ENCODE measurements around the gene GZMH. TPM values are rescaled to one million over a fixed set of nuclear protein-coding genes. Genes with fewer than 3 reads are reported as not detected.

The GZMH gene
- total RNA-seq, 4 donors from 2014 or later = 0.53 to 5.1 (median 1.9) TPM; not detected in 1

DNA sequence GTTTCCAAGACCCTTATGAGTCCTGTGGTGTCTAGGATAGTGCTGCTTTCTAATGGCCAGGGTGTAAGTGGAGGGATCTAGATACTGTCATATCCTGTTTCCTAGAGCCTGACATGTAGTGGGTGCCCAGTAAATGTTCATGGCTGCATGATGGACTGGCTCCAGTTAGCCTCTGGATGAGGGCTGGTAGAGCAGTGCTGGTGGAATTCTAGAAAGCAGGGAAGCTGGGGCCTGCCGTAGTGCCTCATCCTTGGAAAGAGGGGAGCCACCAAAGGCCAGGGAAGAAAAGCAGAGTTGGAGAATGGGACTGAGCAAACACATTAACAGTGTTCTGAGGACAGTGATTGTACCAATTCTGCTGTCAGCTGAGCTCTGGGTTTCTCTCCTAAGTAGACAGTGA is 23.9 kb upstream of the GZMH start:
- H3K27me3 ChIP-seq = peaks cover 0 to 12% (median 0%) of the 10 kb centered on the region in 4 donors
- TF ChIP-seq, protein P1, sequence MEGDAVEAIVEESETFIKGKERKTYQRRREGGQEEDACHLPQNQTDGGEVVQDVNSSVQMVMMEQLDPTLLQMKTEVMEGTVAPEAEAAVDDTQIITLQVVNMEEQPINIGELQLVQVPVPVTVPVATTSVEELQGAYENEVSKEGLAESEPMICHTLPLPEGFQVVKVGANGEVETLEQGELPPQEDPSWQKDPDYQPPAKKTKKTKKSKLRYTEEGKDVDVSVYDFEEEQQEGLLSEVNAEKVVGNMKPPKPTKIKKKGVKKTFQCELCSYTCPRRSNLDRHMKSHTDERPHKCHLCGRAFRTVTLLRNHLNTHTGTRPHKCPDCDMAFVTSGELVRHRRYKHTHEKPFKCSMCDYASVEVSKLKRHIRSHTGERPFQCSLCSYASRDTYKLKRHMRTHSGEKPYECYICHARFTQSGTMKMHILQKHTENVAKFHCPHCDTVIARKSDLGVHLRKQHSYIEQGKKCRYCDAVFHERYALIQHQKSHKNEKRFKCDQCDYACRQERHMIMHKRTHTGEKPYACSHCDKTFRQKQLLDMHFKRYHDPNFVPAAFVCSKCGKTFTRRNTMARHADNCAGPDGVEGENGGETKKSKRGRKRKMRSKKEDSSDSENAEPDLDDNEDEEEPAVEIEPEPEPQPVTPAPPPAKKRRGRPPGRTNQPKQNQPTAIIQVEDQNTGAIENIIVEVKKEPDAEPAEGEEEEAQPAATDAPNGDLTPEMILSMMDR (IDR thresholded peaks at IDR 0.05) = no peak
- no peak for TF ChIP-seq POLR2A (IDR thresholded peaks at IDR 0.05)
- WGBS, 2 donors = 83 to 100% methylated on average over 1 of the region's 1 CpG
- H3K9me3 ChIP-seq = no peaks in the 10 kb centered on the region
- intact Hi-C loops (cut with DNase I) = no loop called here
- no peaks in the 10 kb centered on the region for H3K36me3 ChIP-seq
- H3K4me1 ChIP-seq = peaks cover 0 to 14% (median 5%) of the 10 kb centered on the region in 3 donors
- H3K27ac ChIP-seq = peak overlapping the region in 1 of 4 donors; percentile 44
- DNase-seq = no peak
- peak overlapping the region in 1 of 4 donors; percentile 13 for H3K4me3 ChIP-seq

DNA sequence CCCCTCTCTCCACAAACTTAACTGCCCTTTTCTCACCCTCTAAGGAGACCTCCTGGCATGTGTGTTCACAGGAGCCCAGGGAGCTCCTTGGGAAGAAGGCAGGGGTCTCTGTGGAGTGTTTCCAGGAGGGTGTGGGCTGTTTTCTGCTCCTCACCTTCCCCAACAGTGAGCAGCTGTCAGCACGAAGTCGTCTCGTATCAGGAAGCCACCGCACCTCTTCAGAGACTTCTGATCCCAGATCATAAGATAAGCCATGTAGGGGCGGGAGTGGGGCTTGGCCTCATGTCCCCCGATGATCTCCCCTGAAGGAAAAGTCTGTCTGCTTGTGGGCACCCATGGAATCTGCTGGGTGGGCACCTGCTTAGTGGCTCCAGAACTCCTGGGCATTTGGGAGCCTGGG is 23.3 kb upstream of the GZMH start:
- H3K27ac ChIP-seq = peak overlapping the region in 1 of 4 donors; percentile 44
- DNase-seq = no peak
- peaks cover 0 to 12% (median 0%) of the 10 kb centered on the region in 4 donors for H3K27me3 ChIP-seq
- intact Hi-C loops (cut with DNase I) = no loop called here
- H3K4me1 ChIP-seq = peaks cover 0 to 14% (median 5%) of the 10 kb centered on the region in 3 donors
- WGBS, 2 donors = 40 to 62% methylated on average over 3 to 6 of the region's 6 CpGs
- no peaks in the 10 kb centered on the region for H3K9me3 ChIP-seq
- no peaks in the 10 kb centered on the region for H3K36me3 ChIP-seq
- H3K4me3 ChIP-seq = no peak overlapping the region
- TF ChIP-seq POLR2A (IDR thresholded peaks at IDR 0.05) = no peak
- TF ChIP-seq, protein P1 (IDR thresholded peaks at IDR 0.05) = no peak

DNA sequence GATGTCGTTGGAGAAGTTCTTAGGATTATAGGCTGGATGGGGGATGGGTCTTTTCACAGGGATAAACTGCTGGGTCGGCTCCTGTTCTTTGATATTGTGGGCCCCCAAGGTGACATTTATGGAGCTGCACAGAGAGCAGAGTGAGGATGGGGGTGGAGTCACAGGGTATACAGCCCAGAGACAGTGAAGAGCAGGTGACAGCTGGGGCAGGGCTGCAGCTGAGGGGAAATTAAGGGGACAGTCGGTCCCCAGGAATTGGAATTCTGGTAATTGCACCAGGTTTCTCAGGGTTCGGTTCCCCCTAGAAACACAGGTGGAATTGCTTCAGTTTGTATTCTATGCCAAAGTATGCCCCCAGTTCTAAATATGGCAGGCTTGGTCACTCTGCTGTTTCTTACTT is 22.9 kb upstream of the GZMH start:
- H3K4me3 ChIP-seq = peak overlapping the region in 1 of 4 donors; percentile 10
- no peaks in the 10 kb centered on the region for H3K9me3 ChIP-seq
- no peak for TF ChIP-seq POLR2A (IDR thresholded peaks at IDR 0.05)
- TF ChIP-seq, protein P1 (IDR thresholded peaks at IDR 0.05) = no peak
- 64 to 83% methylated on average over 4 of the region's 4 CpGs for WGBS, 2 donors
- peak overlapping the region in 1 of 4 donors; percentile 44 for H3K27ac ChIP-seq
- peaks cover 0 to 14% (median 5%) of the 10 kb centered on the region in 3 donors for H3K4me1 ChIP-seq
- DNase-seq = no peak
- H3K27me3 ChIP-seq = peaks cover 0 to 12% (median 0%) of the 10 kb centered on the region in 4 donors
- no peaks in the 10 kb centered on the region for H3K36me3 ChIP-seq
- intact Hi-C loops (cut with DNase I) = no loop called here

DNA sequence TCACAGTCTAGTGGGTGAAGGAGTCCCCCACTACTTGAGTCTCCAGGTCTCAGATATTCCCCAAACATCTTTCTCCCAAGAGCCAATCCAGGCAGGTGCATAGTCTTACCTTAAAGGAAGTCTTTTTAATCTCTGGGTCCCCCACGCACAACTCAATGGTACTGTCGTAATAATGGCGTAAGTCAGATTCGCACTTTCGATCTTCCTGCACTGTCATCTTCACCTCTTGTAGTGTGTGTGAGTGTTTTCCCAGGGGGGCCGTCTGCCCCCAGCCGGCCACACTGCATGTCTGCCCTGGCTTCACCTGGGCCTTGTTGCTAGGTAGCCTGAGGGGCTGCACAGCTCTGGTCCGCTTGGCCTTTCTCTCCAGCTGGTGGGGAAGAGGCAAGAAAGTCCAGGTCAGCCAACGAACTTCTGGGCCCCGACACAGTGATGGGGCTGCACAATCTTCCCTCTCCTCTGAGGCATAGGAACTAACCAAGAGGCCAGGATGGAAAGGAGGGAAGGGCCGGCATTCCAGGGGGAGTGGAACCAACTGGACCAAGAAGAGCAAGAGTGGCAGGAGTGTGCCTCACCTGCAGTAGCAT is 22.4 kb upstream of the GZMH start:
- 91% methylated on average over 6 to 10 of the region's 11 CpGs for WGBS, 2 donors
- TF ChIP-seq, protein P1 (IDR thresholded peaks at IDR 0.05) = no peak
- no peak for TF ChIP-seq POLR2A (IDR thresholded peaks at IDR 0.05)

DNA sequence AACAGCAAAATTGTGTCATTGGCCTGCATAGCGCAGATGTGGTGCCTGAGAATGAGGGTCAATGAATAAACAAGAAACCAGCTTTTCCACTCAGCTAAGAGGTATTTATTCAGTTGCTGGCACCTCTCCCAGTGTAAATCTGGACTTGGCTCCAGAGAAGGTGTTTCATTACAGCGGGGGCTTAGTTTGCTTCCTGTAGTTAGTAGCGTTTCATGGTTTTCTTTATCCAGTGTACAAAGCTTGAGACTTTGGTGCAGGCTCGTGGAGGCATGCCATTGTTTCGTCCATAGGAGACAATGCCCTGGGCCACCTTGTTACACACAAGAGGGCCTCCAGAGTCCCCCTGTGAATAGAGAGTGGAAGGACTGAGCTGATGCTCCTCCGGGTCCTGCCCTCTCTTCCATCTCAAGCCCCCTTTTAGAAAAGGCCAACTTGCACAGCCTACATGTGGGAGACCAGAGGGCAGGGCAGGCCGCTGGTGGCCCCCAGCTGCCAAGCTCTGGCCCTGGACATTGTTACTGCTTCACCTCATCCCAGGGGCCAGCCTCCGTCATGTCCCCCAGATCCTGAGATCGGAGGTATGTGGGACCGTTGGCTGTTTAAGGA is 21.5 kb upstream of the GZMH start:
- Histone ChIP-seq H3K4me1 (peaks cover 0 to 14% (median 5%) of the 10 kb centered on the region in 3 donors), H3K36me3 (no peaks in the 10 kb centered on the region), H3K27ac (no peak overlapping the region), H3K4me3 (peak overlapping the region in 1 of 4 donors; percentile 10), H3K9me3 (no peaks in the 10 kb centered on the region), H3K27me3 (peaks cover 0 to 12% (median 0%) of the 10 kb centered on the region in 4 donors)
- 43 to 44% methylated on average over 6 of the region's 10 CpGs for WGBS, 2 donors
- no peak for DNase-seq
- TF ChIP-seq, protein P1 (IDR thresholded peaks at IDR 0.05) = no peak
- no peak for TF ChIP-seq POLR2A (IDR thresholded peaks at IDR 0.05)
- intact Hi-C loops (cut with DNase I) = no loop called here

More for the DNA sequence above, 22.4 kb upstream of the GZMH start:
- Histone ChIP-seq H3K9me3 (no peaks in the 10 kb centered on the region), H3K27me3 (peaks cover 0 to 12% (median 0%) of the 10 kb centered on the region in 4 donors), H3K27ac (no peak overlapping the region), H3K4me3 (peak overlapping the region in 1 of 4 donors; percentile 10), H3K36me3 (no peaks in the 10 kb centered on the region), H3K4me1 (peaks cover 0 to 14% (median 5%) of the 10 kb centered on the region in 3 donors)
- no peak for DNase-seq
- intact Hi-C loops (cut with DNase I) = no loop called here

All from esophagus squamous epithelium (tissue), 5 donors.